GM23338 (cell line): ENCODE measurements around the gene FRAS1.

Source experiments
- CREB1 ChIP-seq: fragments of 250-450 bp; sonication (Bioruptor Pico); IDR thresholded peaks from 2 replicates; pipeline ENCODE4 v1.5.0; 2020; ENCODE audit warnings: low read depth, mild to moderate bottlenecking, moderate library complexity
- EZH2 ChIP-seq: fragments of 200-600 bp; sonication (generic); IDR thresholded peaks from one replicate; pipeline ENCODE4 v1.8.0; 2017; ENCODE audit warnings: antibody characterized with exemption, mild to moderate bottlenecking, low read depth; ENCODE audit not compliant: unreplicated experiment
- EZH2phosphoT487 ChIP-seq: fragments of 200-600 bp; sonication (generic); IDR thresholded peaks from one replicate; pipeline ENCODE4 v1.8.1; 2018; ENCODE audit warnings: antibody characterized with exemption; ENCODE audit not compliant: unreplicated experiment
- JUNB ChIP-seq: IDR thresholded peaks from one replicate; pipeline ENCODE4 v1.6.1; 2016; ENCODE audit warnings: antibody characterized with exemption; ENCODE audit not compliant: unreplicated experiment
- NANOG ChIP-seq: IDR thresholded peaks from 2 replicates; pipeline ENCODE4 v1.6.1; 2016; ENCODE audit warnings: antibody characterized with exemption, borderline replicate concordance
- POLR2AphosphoS5 ChIP-seq: IDR thresholded peaks from 2 replicates; pipeline ENCODE4 v1.6.1; 2016; ENCODE audit warnings: antibody characterized with exemption, low read depth
- STAT1 ChIP-seq: IDR thresholded peaks from one replicate; pipeline ENCODE4 v1.6.1; 2016; ENCODE audit warnings: antibody characterized with exemption; ENCODE audit not compliant: unreplicated experiment
- ZNF114 ChIP-seq: fragments of 250-450 bp; sonication (Bioruptor Pico); IDR thresholded peaks from 2 replicates; pipeline ENCODE4 v1.5.0; 2020; ENCODE audit warnings: mild to moderate bottlenecking, moderate library complexity
- ZNF331 ChIP-seq: fragments of 250-450 bp; sonication (Bioruptor Pico); IDR thresholded peaks from 2 replicates; pipeline ENCODE4 v1.5.0; 2020; ENCODE audit warnings: low read depth, mild to moderate bottlenecking, moderate library complexity
- TF ChIP-seq, protein P1 (sequence below), 2 experiments: fragments of 200-600 bp in 1 of 2; sonication (generic) in 1 of 2; conservative IDR thresholded peaks; 2 replicates each; pipeline versions ENCODE4 v1.5.1 to v1.6.1; 2016 to 2017; ENCODE audit warnings: antibody characterized with exemption in 2 of 2, low read depth in 2 of 2, mild to moderate bottlenecking in 2 of 2, moderate library complexity in 1 of 2
- TF ChIP-seq, protein P2 (sequence below): IDR thresholded peaks from one replicate; pipeline ENCODE4 v1.6.1; 2018; ENCODE audit warnings: antibody characterized with exemption; ENCODE audit not compliant: unreplicated experiment
- TF ChIP-seq, protein P3 (sequence below): IDR thresholded peaks from 2 replicates; pipeline ENCODE4 v1.6.1; 2016; ENCODE audit warnings: antibody characterized with exemption
- TF ChIP-seq, protein P4 (sequence below): fragments of 250-450 bp; sonication (Bioruptor Pico); IDR thresholded peaks from 2 replicates; pipeline ENCODE4 v1.5.0; 2020; ENCODE audit warnings: mild to moderate bottlenecking, moderate library complexity

DNA sequence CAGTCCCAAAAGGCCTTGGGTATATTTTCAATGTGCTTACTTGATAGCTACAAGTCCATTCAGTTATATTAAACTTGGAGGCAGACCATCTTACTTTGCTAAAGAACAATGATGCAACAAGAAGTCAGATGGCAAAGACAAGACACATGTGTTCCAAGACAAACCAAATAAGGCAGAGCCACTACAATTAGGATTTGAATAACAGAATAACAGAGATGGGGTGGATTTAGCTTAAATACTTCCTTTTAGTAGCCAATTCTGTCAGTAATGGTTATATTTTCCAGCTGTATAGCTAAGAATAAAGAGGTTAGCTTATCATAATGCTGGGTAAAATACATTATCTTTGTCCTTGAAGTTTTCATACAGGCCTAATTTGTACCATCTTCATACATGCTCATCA, 37.7 kb upstream of the FRAS1 start:
- TF ChIP-seq POLR2AphosphoS5: no peak
- TF ChIP-seq, protein P1, sequence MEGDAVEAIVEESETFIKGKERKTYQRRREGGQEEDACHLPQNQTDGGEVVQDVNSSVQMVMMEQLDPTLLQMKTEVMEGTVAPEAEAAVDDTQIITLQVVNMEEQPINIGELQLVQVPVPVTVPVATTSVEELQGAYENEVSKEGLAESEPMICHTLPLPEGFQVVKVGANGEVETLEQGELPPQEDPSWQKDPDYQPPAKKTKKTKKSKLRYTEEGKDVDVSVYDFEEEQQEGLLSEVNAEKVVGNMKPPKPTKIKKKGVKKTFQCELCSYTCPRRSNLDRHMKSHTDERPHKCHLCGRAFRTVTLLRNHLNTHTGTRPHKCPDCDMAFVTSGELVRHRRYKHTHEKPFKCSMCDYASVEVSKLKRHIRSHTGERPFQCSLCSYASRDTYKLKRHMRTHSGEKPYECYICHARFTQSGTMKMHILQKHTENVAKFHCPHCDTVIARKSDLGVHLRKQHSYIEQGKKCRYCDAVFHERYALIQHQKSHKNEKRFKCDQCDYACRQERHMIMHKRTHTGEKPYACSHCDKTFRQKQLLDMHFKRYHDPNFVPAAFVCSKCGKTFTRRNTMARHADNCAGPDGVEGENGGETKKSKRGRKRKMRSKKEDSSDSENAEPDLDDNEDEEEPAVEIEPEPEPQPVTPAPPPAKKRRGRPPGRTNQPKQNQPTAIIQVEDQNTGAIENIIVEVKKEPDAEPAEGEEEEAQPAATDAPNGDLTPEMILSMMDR (conservative IDR thresholded peaks at IDR 0.05; ENCODE audit: low read depth in 2 of 2): no peak
- no peak for TF ChIP-seq ZNF114 (CRISPR knock-in tag)
- no peak for TF ChIP-seq EZH2phosphoT487
- TF ChIP-seq EZH2: no peak
- no peak for TF ChIP-seq CREB1
- TF ChIP-seq JUNB: no peak
- TF ChIP-seq NANOG: no peak
- TF ChIP-seq, protein P2, sequence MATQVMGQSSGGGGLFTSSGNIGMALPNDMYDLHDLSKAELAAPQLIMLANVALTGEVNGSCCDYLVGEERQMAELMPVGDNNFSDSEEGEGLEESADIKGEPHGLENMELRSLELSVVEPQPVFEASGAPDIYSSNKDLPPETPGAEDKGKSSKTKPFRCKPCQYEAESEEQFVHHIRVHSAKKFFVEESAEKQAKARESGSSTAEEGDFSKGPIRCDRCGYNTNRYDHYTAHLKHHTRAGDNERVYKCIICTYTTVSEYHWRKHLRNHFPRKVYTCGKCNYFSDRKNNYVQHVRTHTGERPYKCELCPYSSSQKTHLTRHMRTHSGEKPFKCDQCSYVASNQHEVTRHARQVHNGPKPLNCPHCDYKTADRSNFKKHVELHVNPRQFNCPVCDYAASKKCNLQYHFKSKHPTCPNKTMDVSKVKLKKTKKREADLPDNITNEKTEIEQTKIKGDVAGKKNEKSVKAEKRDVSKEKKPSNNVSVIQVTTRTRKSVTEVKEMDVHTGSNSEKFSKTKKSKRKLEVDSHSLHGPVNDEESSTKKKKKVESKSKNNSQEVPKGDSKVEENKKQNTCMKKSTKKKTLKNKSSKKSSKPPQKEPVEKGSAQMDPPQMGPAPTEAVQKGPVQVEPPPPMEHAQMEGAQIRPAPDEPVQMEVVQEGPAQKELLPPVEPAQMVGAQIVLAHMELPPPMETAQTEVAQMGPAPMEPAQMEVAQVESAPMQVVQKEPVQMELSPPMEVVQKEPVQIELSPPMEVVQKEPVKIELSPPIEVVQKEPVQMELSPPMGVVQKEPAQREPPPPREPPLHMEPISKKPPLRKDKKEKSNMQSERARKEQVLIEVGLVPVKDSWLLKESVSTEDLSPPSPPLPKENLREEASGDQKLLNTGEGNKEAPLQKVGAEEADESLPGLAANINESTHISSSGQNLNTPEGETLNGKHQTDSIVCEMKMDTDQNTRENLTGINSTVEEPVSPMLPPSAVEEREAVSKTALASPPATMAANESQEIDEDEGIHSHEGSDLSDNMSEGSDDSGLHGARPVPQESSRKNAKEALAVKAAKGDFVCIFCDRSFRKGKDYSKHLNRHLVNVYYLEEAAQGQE: no peak
- TF ChIP-seq, protein P3, sequence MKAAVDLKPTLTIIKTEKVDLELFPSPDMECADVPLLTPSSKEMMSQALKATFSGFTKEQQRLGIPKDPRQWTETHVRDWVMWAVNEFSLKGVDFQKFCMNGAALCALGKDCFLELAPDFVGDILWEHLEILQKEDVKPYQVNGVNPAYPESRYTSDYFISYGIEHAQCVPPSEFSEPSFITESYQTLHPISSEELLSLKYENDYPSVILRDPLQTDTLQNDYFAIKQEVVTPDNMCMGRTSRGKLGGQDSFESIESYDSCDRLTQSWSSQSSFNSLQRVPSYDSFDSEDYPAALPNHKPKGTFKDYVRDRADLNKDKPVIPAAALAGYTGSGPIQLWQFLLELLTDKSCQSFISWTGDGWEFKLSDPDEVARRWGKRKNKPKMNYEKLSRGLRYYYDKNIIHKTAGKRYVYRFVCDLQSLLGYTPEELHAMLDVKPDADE: no peak
- TF ChIP-seq, protein P4, sequence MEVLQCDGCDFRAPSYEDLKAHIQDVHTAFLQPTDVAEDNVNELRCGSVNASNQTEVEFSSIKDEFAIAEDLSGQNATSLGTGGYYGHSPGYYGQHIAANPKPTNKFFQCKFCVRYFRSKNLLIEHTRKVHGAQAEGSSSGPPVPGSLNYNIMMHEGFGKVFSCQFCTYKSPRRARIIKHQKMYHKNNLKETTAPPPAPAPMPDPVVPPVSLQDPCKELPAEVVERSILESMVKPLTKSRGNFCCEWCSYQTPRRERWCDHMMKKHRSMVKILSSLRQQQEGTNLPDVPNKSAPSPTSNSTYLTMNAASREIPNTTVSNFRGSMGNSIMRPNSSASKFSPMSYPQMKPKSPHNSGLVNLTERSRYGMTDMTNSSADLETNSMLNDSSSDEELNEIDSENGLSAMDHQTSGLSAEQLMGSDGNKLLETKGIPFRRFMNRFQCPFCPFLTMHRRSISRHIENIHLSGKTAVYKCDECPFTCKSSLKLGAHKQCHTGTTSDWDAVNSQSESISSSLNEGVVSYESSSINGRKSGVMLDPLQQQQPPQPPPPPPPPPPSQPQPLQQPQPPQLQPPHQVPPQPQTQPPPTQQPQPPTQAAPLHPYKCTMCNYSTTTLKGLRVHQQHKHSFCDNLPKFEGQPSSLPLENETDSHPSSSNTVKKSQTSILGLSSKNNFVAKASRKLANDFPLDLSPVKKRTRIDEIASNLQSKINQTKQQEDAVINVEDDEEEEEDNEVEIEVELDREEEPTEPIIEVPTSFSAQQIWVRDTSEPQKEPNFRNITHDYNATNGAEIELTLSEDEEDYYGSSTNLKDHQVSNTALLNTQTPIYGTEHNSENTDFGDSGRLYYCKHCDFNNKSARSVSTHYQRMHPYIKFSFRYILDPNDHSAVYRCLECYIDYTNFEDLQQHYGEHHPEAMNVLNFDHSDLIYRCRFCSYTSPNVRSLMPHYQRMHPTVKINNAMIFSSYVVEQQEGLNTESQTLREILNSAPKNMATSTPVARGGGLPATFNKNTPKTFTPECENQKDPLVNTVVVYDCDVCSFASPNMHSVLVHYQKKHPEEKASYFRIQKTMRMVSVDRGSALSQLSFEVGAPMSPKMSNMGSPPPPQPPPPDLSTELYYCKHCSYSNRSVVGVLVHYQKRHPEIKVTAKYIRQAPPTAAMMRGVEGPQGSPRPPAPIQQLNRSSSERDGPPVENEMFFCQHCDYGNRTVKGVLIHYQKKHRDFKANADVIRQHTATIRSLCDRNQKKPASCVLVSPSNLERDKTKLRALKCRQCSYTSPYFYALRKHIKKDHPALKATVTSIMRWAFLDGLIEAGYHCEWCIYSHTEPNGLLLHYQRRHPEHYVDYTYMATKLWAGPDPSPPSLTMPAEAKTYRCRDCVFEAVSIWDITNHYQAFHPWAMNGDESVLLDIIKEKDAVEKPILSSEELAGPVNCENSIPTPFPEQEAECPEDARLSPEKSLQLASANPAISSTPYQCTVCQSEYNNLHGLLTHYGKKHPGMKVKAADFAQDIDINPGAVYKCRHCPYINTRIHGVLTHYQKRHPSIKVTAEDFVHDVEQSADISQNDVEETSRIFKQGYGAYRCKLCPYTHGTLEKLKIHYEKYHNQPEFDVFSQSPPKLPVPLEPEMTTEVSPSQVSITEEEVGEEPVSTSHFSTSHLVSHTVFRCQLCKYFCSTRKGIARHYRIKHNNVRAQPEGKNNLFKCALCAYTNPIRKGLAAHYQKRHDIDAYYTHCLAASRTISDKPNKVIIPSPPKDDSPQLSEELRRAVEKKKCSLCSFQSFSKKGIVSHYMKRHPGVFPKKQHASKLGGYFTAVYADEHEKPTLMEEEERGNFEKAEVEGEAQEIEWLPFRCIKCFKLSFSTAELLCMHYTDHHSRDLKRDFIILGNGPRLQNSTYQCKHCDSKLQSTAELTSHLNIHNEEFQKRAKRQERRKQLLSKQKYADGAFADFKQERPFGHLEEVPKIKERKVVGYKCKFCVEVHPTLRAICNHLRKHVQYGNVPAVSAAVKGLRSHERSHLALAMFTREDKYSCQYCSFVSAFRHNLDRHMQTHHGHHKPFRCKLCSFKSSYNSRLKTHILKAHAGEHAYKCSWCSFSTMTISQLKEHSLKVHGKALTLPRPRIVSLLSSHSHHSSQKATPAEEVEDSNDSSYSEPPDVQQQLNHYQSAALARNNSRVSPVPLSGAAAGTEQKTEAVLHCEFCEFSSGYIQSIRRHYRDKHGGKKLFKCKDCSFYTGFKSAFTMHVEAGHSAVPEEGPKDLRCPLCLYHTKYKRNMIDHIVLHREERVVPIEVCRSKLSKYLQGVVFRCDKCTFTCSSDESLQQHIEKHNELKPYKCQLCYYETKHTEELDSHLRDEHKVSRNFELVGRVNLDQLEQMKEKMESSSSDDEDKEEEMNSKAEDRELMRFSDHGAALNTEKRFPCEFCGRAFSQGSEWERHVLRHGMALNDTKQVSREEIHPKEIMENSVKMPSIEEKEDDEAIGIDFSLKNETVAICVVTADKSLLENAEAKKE (CRISPR knock-in tag): no peak
- TF ChIP-seq ZNF331: no peak
- no peak for TF ChIP-seq STAT1
